Lower leg skin (tissue), 4 donors: Measurements from ENCODE around the gene RNF8. TPM values are rescaled to one million over a fixed set of nuclear protein-coding genes. Genes with fewer than 3 reads are reported as not detected.

Source experiments
- DNase-seq, 2 donors: peaks; one replicate each; pipeline ENCODE4 v3.0.0-alpha.2; 2019; ENCODE audit warnings: low spot score in 2 of 2
- H3K4me3 ChIP-seq: fragments of 200-600 bp; sonication (generic); 2 replicates; pipeline ENCODE4 v1.5.1; 2017; ENCODE audit warnings: mild to moderate bottlenecking, low read depth; ENCODE audit not compliant: poor library complexity, severe bottlenecking
- CTCF ChIP-seq, 3 donors: fragments of 450-650 bp; IDR thresholded peaks; one replicate each; pipeline ENCODE4 v1.5.1; 2016; ENCODE audit warnings: antibody characterized with exemption in 3 of 3, mild to moderate bottlenecking in 3 of 3, moderate library complexity in 2 of 3
- POLR2A ChIP-seq, 2 donors: fragments of 450-650 bp; IDR thresholded peaks; one replicate each; pipeline ENCODE4 v1.6.1; 2016 to 2017; ENCODE audit warnings: antibody characterized with exemption in 2 of 2, mild to moderate bottlenecking in 1 of 2, moderate library complexity in 1 of 2
- WGBS, 2 donors: methylation state at CpG; one replicate each; pipeline ENCODE4 v1.1.5; 2018; 5-methylcytosine and 5-hydroxymethylcytosine counted together
- intact Hi-C: fragments of 100-400 bp; cut with DNase I; formaldehyde crosslinking; loops from one replicate; pipeline ENCODE4 v1.15.0; 2023; ENCODE audit warnings: low total_unique reads
- total RNA-seq, 4 donors: library from RNA; depleted of rRNA; stranded (reverse); fragments of >200 nt; gene quantifications; one replicate each; pipeline ENCODE4 v1.1.0, GENCODE V29; 2016

RNF8 gene
- total RNA-seq, 4 donors from 2014 or later = 7.1 to 16.2 (median 12.9) TPM

GRCh38 chr6:37347177-37347576, 6.6 kb upstream of the RNF8 start:
- 89 to 95% methylated on average over 3 of the region's 3 CpGs for WGBS, 2 donors
- no peak for TF ChIP-seq POLR2A (IDR thresholded peaks at IDR 0.05)
- TF ChIP-seq CTCF (IDR thresholded peaks at IDR 0.05) = no peak
- DNase-seq = no peak
- intact Hi-C loops = no loop called here
- H3K4me3 ChIP-seq = no peak overlapping the region

- 74 to 80% methylated on average over 4 of the region's 4 CpGs for WGBS, 2 donors
- DNase-seq = no peak
- intact Hi-C loops = no loop called here
- H3K4me3 ChIP-seq = no peak overlapping the region
- TF ChIP-seq CTCF (IDR thresholded peaks at IDR 0.05) (no peak), POLR2A (IDR thresholded peaks at IDR 0.05) (no peak)
Observed at GRCh38 chr6:37347670-37348111, 6.1 kb upstream of the RNF8 start.

- no peak for DNase-seq
- intact Hi-C loops = no loop called here
- H3K4me3 ChIP-seq = no peak overlapping the region
- WGBS, 2 donors = 88 to 93% methylated on average over 3 of the region's 3 CpGs
- TF ChIP-seq CTCF (IDR thresholded peaks at IDR 0.05) (no peak), POLR2A (IDR thresholded peaks at IDR 0.05) (no peak)
Observed at GRCh38 chr6:37351027-37351426, 2.8 kb upstream of the RNF8 start.

- intact Hi-C loops = no loop called here
- WGBS, 2 donors = 93 to 94% methylated on average over 3 of the region's 3 CpGs
- DNase-seq = no peak
- no peak for TF ChIP-seq POLR2A (IDR thresholded peaks at IDR 0.05)
- TF ChIP-seq CTCF (IDR thresholded peaks at IDR 0.05) = no peak
- no peak overlapping the region for H3K4me3 ChIP-seq
Observed at GRCh38 chr6:37352384-37352783, 1.4 kb upstream of the RNF8 start.

- intact Hi-C loops = no loop called here
- DNase-seq = no peak
- TF ChIP-seq CTCF (IDR thresholded peaks at IDR 0.05) (no peak), POLR2A (IDR thresholded peaks at IDR 0.05) (no peak)
- WGBS, 2 donors = 4 to 5% methylated on average over 44 of the region's 44 CpGs
- H3K4me3 ChIP-seq = peak overlapping the region; percentile 99
Observed at GRCh38 chr6:37354526-37355384, 972 bp downstream of the RNF8 start.
